K562 (cell line): ENCODE results near the gene ACOT7. TPM values are rescaled to one million over a fixed set of nuclear protein-coding genes. Genes with fewer than 3 reads are reported as not detected.

Experiments used
- ATAC-seq: fragments of 200-7000 bp; cut with Tn5 transposase; 3 replicates; pipeline ENCODE4 v1.9.1; 2020; ENCODE audit warnings: moderate library complexity
- BruUV-seq: library from RNA; stranded (reverse); fragments of 400-500 nt; replicated peaks from 2 replicates; lab custom pipeline; 2021; lab: Mats Ljungman, UMichigan
- CTCF ChIA-PET: fragments of 300-600 bp; formaldehyde crosslinking; extraction: SDS; loops from one replicate; lab custom pipeline; 2021; ENCODE audit warnings: low intra/inter-chr PET ratio; lab: Yijun Ruan, JAX
- POLR2A ChIA-PET: fragments of 300-600, 350-650 bp; sonication (Branson Sonifier 250); formaldehyde crosslinking; extraction: SDS; loops from one replicate; lab custom pipeline; 2021; ENCODE audit warnings: antibody characterized with exemption, inconsistent platforms; lab: Yijun Ruan, JAX
- DNase-seq, 4 experiments: peaks; one replicate each; pipeline versions ENCODE4 v3.0.0 to v3.0.0-alpha.2; 2011 to 2018; ENCODE audit warnings: low spot score in 3 of 4, mixed read lengths in 3 of 4; ENCODE audit errors: extremely low read depth in 1 of 4
- FAIRE-seq: peaks from 2 replicates; lab custom pipeline; 2011; peaks lifted over from hg19 to GRCh38; lab: Jason Lieb, UNC
- H2AFZ ChIP-seq: 2 replicates; pipeline ENCODE4 v1.6.0; 2011; ENCODE audit warnings: low read depth, low read length, control low read depth, inconsistent platforms
- H3K27ac ChIP-seq: fragments of 200-600 bp; 3 replicates; pipeline ENCODE4 v1.8.0; 2011; ENCODE audit warnings: low read depth, mild to moderate bottlenecking, control low read depth, inconsistent platforms, low read length, moderate library complexity, mixed read lengths; ENCODE audit errors: extremely low read depth
- H3K27me3 ChIP-seq, 2 experiments: fragments of 300-600 bp in 1 of 2; 2 replicates in 1 of 2; 3 replicates in 1 of 2; pipeline versions ENCODE4 v1.6.0 to v1.8.0; 2011; ENCODE audit warnings: inconsistent platforms in 2 of 2, low read length in 2 of 2, mild to moderate bottlenecking in 1 of 2, mixed read lengths in 1 of 2, moderate library complexity in 1 of 2; ENCODE audit not compliant: control insufficient read depth in 2 of 2, insufficient read depth in 2 of 2
- H3K36me3 ChIP-seq: fragments of 300-600 bp; 3 replicates; pipeline ENCODE4 v1.8.0; 2011; ENCODE audit warnings: mild to moderate bottlenecking, low read length, inconsistent platforms; ENCODE audit not compliant: control insufficient read depth, insufficient read depth
- H3K4me1 ChIP-seq, 2 experiments: fragments of 200-600 bp in 1 of 2; replicated peaks in 1 of 2; 2 replicates in 1 of 2; 3 replicates in 1 of 2; pipeline versions ENCODE4 v1.5.1 to v1.8.0; 2011; ENCODE audit warnings: inconsistent platforms in 2 of 2, low read length in 2 of 2, mild to moderate bottlenecking in 1 of 2, mixed read lengths in 1 of 2, moderate library complexity in 1 of 2; ENCODE audit not compliant: control insufficient read depth in 2 of 2, insufficient read depth in 2 of 2
- H3K4me2 ChIP-seq: 2 replicates; pipeline ENCODE4 v1.6.1; 2011; ENCODE audit warnings: low read length, control low read depth, inconsistent platforms, mixed read lengths; ENCODE audit not compliant: insufficient read depth
- H3K4me3 ChIP-seq: fragments of 200-600 bp; sonication (generic), shearing (Covaris generic); 2 replicates; pipeline ENCODE4 v1.5.1; 2016; ENCODE audit warnings: control low read depth, inconsistent platforms
- H3K79me2 ChIP-seq: fragments of 200-600 bp; 3 replicates; pipeline ENCODE4 v1.8.0; 2011; ENCODE audit warnings: low read length, inconsistent platforms; ENCODE audit not compliant: control insufficient read depth, insufficient read depth
- H3K9ac ChIP-seq, 2 experiments: 2 replicates each; pipeline versions ENCODE4 v1.6.0 to v1.6.1; 2011; ENCODE audit warnings: low read depth in 2 of 2, low read length in 2 of 2, control low read depth in 1 of 2, inconsistent platforms in 1 of 2, mild to moderate bottlenecking in 1 of 2, mixed read lengths in 1 of 2; ENCODE audit not compliant: insufficient read depth in 1 of 2
- H3K9me1 ChIP-seq: one replicate; pipeline ENCODE4 v1.6.0; 2011; ENCODE audit warnings: inconsistent platforms, mild to moderate bottlenecking, low read length, moderate library complexity; ENCODE audit not compliant: control insufficient read depth, insufficient read depth
- H3K9me3 ChIP-seq: replicated peaks from 2 replicates; pipeline ENCODE4 v1.5.1; 2011; ENCODE audit warnings: low read depth, low read length, inconsistent platforms; ENCODE audit not compliant: control insufficient read depth, insufficient read depth
- H4K20me1 ChIP-seq: replicated peaks from 2 replicates; pipeline ENCODE4 v1.6.1; 2011; ENCODE audit warnings: low read length, inconsistent platforms, mixed read lengths; ENCODE audit not compliant: control insufficient read depth, insufficient read depth
- ATF1 ChIP-seq, 2 experiments: fragments of 450-650 bp in 1 of 2; IDR thresholded peaks; 2 replicates each; pipeline ENCODE4 v1.6.1; 2016; ENCODE audit warnings: missing compliant biosample characterization in 1 of 2, missing genetic modification characterization in 1 of 2
- BCOR ChIP-seq: fragments of 450-650 bp; IDR thresholded peaks from 2 replicates; pipeline ENCODE4 v1.6.1; 2016
- DPF2 ChIP-seq: fragments of 450-650 bp; IDR thresholded peaks from 2 replicates; pipeline ENCODE4 v1.6.1; 2016
- ESRRB ChIP-seq: fragments of 250-450 bp; sonication (Bioruptor Pico); IDR thresholded peaks from 2 replicates; pipeline ENCODE4 v1.5.0; 2020; ENCODE audit warnings: mild to moderate bottlenecking, moderate library complexity, borderline replicate concordance
- HDAC1 ChIP-seq, 2 experiments: fragments of 450-650 bp; IDR thresholded peaks; 2 replicates each; pipeline ENCODE4 v1.6.1; 2016 to 2017; ENCODE audit warnings: inconsistent platforms in 1 of 2, mild to moderate bottlenecking in 1 of 2, moderate library complexity in 1 of 2
- NR0B1 ChIP-seq: fragments of 450-650 bp; IDR thresholded peaks from one replicate; pipeline ENCODE4 v1.6.1; 2018; ENCODE audit warnings: mild to moderate bottlenecking, moderate library complexity; ENCODE audit not compliant: partially characterized antibody
- NR3C1 ChIP-seq: sonication (generic); formaldehyde crosslinking; IDR thresholded peaks from 2 replicates; pipeline ENCODE4 v1.8.1; 2022; ENCODE audit warnings: missing genetic modification reagents
- PHB2 ChIP-seq: fragments of 450-650 bp; IDR thresholded peaks from 2 replicates; pipeline ENCODE4 v1.6.1; 2017; ENCODE audit warnings: low read depth
- PHF20 ChIP-seq: fragments of 450-650 bp; IDR thresholded peaks from 2 replicates; pipeline ENCODE4 v1.6.1; 2018; ENCODE audit not compliant: partially characterized antibody
- SAFB2 ChIP-seq: fragments of 200-400 bp; formaldehyde crosslinking; IDR thresholded peaks from 2 replicates; pipeline ENCODE4 v1.6.1; 2018; ENCODE audit warnings: borderline replicate concordance, low read length, low read depth, moderate library complexity; ENCODE audit not compliant: severe bottlenecking
- SMARCA5 ChIP-seq: fragments of 450-650 bp; IDR thresholded peaks from 2 replicates; pipeline ENCODE4 v1.6.1; 2016
- SNRNP70 ChIP-seq: fragments of 200-400 bp; formaldehyde crosslinking; optimal IDR thresholded peaks from 2 replicates; pipeline ENCODE3; 2017; ENCODE audit warnings: low read depth, low read length
- STAG1 ChIP-seq: sonication (generic); formaldehyde crosslinking; IDR thresholded peaks from 2 replicates; pipeline ENCODE4 v1.5.0; 2020; ENCODE audit warnings: missing genetic modification reagents, borderline replicate concordance
- XRCC5 ChIP-seq: fragments of 200-400 bp; formaldehyde crosslinking; IDR thresholded peaks from 2 replicates; pipeline ENCODE4 v1.6.1; 2017; ENCODE audit warnings: low read depth, mild to moderate bottlenecking, low read length
- ZBTB7A ChIP-seq: IDR thresholded peaks from 2 replicates; pipeline ENCODE4 v1.6.1; 2011; ENCODE audit warnings: low read depth, mild to moderate bottlenecking, low read length, moderate library complexity, borderline replicate concordance; ENCODE audit not compliant: control insufficient read depth
- ZNF143 ChIP-seq: sonication (generic); formaldehyde crosslinking; IDR thresholded peaks from 2 replicates; pipeline ENCODE4 v1.9.0; 2022; ENCODE audit warnings: mild to moderate bottlenecking, missing genetic modification reagents
- WGBS: fragments of 100-300 bp; shearing (Covaris generic); methylation state at CpG from one replicate; pipeline ENCODE4 v1.1.6; 2016; ENCODE audit warnings: low coverage, mixed read lengths; ENCODE audit not compliant: insufficient coverage; ENCODE audit errors: missing lambda C conversion rate; 5-methylcytosine and 5-hydroxymethylcytosine counted together
- in situ Hi-C: fragments of 300-500 bp; cut with MboI; formaldehyde crosslinking; loops from 4 replicates; pipeline ENCODE4 v1.15.0; 2018; ENCODE audit warnings: inconsistent platforms, mixed read lengths
- intact Hi-C: fragments of 100-400 bp; cut with micrococcal nuclease; formaldehyde crosslinking; loops from 2 replicates; pipeline ENCODE4 v1.14.2; 2022
- polyA plus RNA-seq, 8 experiments: library from polyadenylated mRNA; depleted of rRNA in 4 of 8; stranded (reverse) in 5 of 8; unstranded in 3 of 8; fragments of >200 nt; fragmentation: Nextera tagmentation in 2 of 8; fragmentation: Illumina TruSeq in 1 of 8; extraction: Ambion mirVana in 2 of 8; extraction: Trizol in 1 of 8; gene quantifications; 2 replicates each; pipeline versions ENCODE4 v1.2.1 to v1.2.3, GENCODE V29; 2011 to 2014; ENCODE audit warnings: inconsistent platforms in 1 of 8, missing spikeins in 1 of 8
- total RNA-seq, 7 experiments: library from RNA; depleted of rRNA in 6 of 7; stranded (reverse); fragments of >200 nt in 6 of 7; fragmentation: Illumina TruSeq in 2 of 7; extraction: Trizol in 2 of 7; gene quantifications; 2 replicates each; pipeline versions ENCODE4 v1.2.1 to v1.2.3, GENCODE V29; 2011 to 2021; ENCODE audit warnings: low replicate concordance in 1 of 7
- TF ChIP-seq, protein P1 (sequence below): conservative IDR thresholded peaks from 2 replicates; pipeline ENCODE4 v1.6.1; 2011; ENCODE audit warnings: low read depth, mild to moderate bottlenecking, low read length; ENCODE audit not compliant: control insufficient read depth

ACOT7 gene
- total and polyA plus RNA-seq, 9 of the 15 experiments (the other 6 are each of a cell fraction or from before 2014, with no cell fraction given) = 7.0 to 92.6 (median 37.2) TPM

GRCh38 chr1:6348511-6349191 is 44.9 kb downstream of the ACOT7 start (continued):
- TF ChIP-seq NR0B1 (no peak), NR3C1 (CRISPR knock-in tag) (no peak)
- TF ChIP-seq, protein P1, sequence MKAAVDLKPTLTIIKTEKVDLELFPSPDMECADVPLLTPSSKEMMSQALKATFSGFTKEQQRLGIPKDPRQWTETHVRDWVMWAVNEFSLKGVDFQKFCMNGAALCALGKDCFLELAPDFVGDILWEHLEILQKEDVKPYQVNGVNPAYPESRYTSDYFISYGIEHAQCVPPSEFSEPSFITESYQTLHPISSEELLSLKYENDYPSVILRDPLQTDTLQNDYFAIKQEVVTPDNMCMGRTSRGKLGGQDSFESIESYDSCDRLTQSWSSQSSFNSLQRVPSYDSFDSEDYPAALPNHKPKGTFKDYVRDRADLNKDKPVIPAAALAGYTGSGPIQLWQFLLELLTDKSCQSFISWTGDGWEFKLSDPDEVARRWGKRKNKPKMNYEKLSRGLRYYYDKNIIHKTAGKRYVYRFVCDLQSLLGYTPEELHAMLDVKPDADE = no peak

GRCh38 chr1:6347641-6348487 is 45.7 kb downstream of the ACOT7 start:
- H3K4me1 ChIP-seq = peaks cover 0 to 26% of the 10 kb centered on the region in 2 experiments; a peak in 2 of 5 replicates
- WGBS = 40% methylated on average over 15 of the region's 15 CpGs
- H3K4me2 ChIP-seq = no peak overlapping the region
- in situ Hi-C loops (loop anchor here (5.0 kb wide), 2 partner anchors 54 to 101 kb away; no protein-coding TSS in a partner anchor), intact Hi-C loops (loop anchor here (1.0 kb wide), 4 partner anchors 30 to 127 kb away; no protein-coding TSS in a partner anchor)
- POLR2A ChIA-PET = interaction anchor here (0.6 to 0.7 kb wide), 3 partner anchors 39 to 782 kb away, joined by 3 read pairs; no protein-coding TSS in a partner anchor
- H4K20me1 ChIP-seq = peaks cover 41% of the 10 kb centered on the region; the same call in 1 of the 2 replicates
- CTCF ChIA-PET = interaction anchor here (0.6 to 4.7 kb wide), 10 partner anchors 11 to 718 kb away, joined by 3 to 74 read pairs (median 4); no protein-coding TSS in a partner anchor
- no peak overlapping the region for H3K4me3 ChIP-seq
- H3K27ac ChIP-seq = no peak overlapping the region
- 0 out of 3 replicates have a peak, but pooled peaks cover 2% of the 10 kb centered on the region for H3K36me3 ChIP-seq
- no peaks in the 10 kb centered on the region for H3K9me3 ChIP-seq
- peak; percentile 88 for ATAC-seq
- H3K79me2 ChIP-seq = no peaks in the 10 kb centered on the region
- peak; percentile 82 for FAIRE-seq
- H3K27me3 ChIP-seq = no peaks in the 10 kb centered on the region
- H2AFZ ChIP-seq = no peak overlapping the region
- peaks cover 3% of the 10 kb centered on the region for H3K9me1 ChIP-seq
- DNase-seq = peak; percentile 70 to 86 (median 83)
- no TSS peak for BruUV-seq
- H3K9ac ChIP-seq = no peak overlapping the region
- TF ChIP-seq ZBTB7A (peak; percentile 56; the same call in 1 of the 2 replicates), PHF20 (peak; percentile 26), SAFB2 (no peak), SNRNP70 (no peak), DPF2 (peak; percentile 31; the same call in 1 of the 2 replicates), STAG1 (CRISPR knock-in tag) (peak; percentile 92; the same call in 1 of the 2 replicates), XRCC5 (peak; percentile 71), ESRRB (CRISPR knock-in tag) (no peak), SMARCA5 (peak; percentile 37; the same call in 1 of the 2 replicates), BCOR (peak; percentile 63; the same call in 1 of the 2 replicates), ATF1 (CRISPR knock-in tag; IDR thresholded peaks at IDR 0.05) (no peak), ATF1 (tag; IDR thresholded peaks at IDR 0.05) (peak; percentile 42; the same call in 1 of the 2 replicates), PHB2 (peak; percentile 38; the same call in 1 of the 2 replicates), ZNF143 (CRISPR knock-in tag) (no peak), HDAC1 (IDR thresholded peaks at IDR 0.05) (peak in 1 of 2 experiments; percentile 23; a peak in 1 of 4 replicates)
